GM21825 (cell line): ENCODE data around the gene CDK13.
"Not testable (repeated sequence)": the region's sequence is repeated elsewhere in the genome, so short reads cannot be mapped to it uniquely, and the experiment has no call there.

ENCODE experiments used
- ATAC-seq: cut with Tn5 transposase; IDR thresholded peaks from one replicate; pipeline ENCODE4 v1.9.1; 2021; ENCODE audit warnings: mild to moderate bottlenecking, moderate library complexity; ENCODE audit not compliant: unreplicated experiment

CDK13 gene

DNA sequence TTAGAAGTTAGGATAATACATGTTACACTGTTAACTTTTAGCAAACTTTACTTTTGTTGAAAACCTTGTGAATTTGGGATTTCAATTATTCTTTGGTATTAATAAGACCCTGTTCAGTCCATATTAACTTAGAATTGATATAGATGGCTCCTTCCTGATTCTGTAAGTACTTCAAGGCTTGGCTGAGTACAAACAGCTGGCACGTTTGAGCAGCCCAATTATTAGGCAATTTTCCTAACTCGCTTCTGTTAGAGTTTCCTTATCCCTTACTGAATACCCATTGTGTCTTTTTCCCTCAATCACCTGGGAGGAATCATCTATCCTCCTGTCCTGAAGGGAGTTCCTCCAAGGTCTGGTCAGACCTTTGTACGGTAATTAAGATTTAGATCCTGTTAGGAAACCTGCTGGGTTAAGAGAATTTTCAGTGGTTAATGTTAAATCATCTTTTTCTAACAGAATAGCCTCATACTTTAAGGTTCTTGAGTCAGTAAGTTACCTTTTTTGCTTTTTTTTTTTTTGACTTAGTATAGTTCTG lies 195.6 kb downstream of the CDK13 start:
- ATAC-seq, result not testable (repeated sequence)

DNA sequence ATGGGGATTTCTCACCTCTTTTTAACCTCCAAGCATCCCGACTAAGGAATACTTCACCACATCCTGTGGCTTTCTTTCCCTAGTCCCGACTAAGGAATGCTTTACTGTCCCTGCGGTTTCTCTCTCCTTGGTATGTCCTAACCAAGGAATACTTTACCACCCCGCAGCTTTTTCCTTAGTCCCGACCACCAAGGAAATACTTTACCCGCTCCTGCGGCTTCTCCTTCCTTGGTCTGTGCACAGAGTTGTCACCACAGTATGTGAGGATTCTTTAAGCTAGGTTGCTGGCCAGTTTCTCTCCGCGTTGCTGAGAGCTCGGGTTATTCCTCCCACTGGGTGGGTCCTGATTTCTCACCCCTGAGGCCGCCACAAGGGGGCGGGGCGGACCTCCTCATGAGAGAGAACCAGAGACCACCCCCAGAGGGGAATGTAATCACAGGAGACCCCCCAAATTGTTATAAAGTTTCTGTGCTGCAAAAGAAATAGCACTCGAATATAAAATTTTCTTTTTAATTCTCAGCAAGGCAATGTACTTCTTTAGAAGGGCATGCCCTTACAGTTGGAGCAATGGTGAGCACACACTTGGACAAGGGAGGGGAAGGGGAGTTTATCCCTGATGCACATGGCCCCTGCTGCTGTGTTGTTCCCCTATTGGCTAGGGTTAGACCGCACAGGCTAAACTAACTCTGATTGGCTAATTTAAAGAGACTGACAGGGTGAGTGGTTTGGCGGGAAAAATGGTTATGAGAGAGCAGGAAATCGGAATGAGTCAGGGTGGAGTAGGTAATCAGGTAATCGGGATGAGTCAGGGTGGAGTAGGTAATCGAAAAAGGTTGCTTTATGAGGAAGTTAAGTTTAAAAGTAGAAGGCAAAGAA lies 197.6 kb downstream of the CDK13 start:
- no peak for ATAC-seq

DNA sequence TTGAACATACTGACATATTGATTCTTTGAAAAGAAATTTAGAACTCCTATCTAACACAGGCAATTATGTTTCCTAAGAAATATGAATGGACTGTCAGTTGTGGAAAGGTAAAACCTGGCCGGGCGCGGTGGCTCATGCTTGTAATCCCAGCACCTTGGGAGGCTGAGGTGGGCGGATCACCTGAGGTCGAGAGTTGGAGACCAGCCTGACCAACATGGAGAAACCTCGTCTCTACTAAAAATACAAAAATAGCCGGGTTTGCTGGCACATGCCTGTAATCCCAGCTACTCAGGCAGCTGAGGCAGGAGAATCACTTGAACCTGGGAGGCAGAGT lies 198.2 kb downstream of the CDK13 start:
- not testable (repeated sequence) for ATAC-seq

DNA sequence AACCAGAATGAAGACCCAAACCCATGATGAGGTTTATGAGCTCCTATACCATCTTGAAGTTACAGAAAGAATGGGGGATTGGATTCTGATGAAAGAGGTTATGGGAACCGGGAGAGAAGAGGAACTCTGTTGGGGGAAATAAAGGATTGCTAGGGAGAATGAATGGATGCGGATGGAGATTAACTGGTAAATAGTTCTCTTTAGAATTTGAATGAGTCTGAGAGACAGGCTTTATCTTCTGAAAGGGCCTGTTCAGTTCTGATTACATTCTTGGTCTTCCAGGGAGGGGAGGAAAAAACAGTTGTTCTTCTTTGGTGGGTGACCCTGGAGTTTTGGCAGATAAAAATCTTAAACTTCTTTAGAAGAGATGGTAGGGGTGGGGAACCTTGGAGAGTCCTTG lies 198.6 kb downstream of the CDK13 start:
- no peak for ATAC-seq
